Sciatic nerve (tissue), 2 donors: ENCODE data around the gene GPR171. TPM values are rescaled to one million over a fixed set of nuclear protein-coding genes. Genes with fewer than 3 reads are reported as not detected.

Experiments used
- ATAC-seq: fragments of 200-7000 bp; cut with Tn5 transposase; one replicate; pipeline ENCODE4 v1.9.1; 2020; ENCODE audit warnings: mild to moderate bottlenecking, moderate library complexity
- DNase-seq: peaks from one replicate; pipeline ENCODE4 v3.0.0-alpha.2; 2020; ENCODE audit warnings: low spot score
- intact Hi-C: fragments of 100-400 bp; cut with DNase I; formaldehyde crosslinking; loops from one replicate; pipeline ENCODE4 v1.14.2; 2022
- total RNA-seq: library from RNA; stranded (reverse); fragmentation: NEBNext Ultra II Directional; extraction: Animal tissue kit (Norgen Biotek cat#: 25700); gene quantifications from one replicate; pipeline ENCODE4 v1.2.1, GENCODE V29; 2021
- donor health status: DM: no; HTN: no; CAD: no.
- donor health status: DM: no; HTN: no; CAD: no.

The GPR171 gene
- total RNA-seq, 1 donor from 2014 or later = 1.6 TPM

GRCh38 chr3:151152455-151153079, 50.4 kb downstream of the GPR171 start:
- DNase-seq = no peak
- ATAC-seq = no peak
- intact Hi-C loops = no loop called here

Other genes starting within 250 kb of the GPR171 start
- not detected for gene CLRN1, start 230.5 kb downstream of the GPR171 start, total RNA-seq
- 4.8 TPM for gene MED12L, start 117.6 kb downstream of the GPR171 start, total RNA-seq
- gene P2RY14, start 75.3 kb upstream of the GPR171 start, total RNA-seq = 8.9 TPM
- gene GPR87, start 113.6 kb upstream of the GPR171 start, total RNA-seq = not detected
- gene P2RY13, start 126.3 kb upstream of the GPR171 start, total RNA-seq = 3.7 TPM
- 27.1 TPM for gene P2RY12, start 181.5 kb upstream of the GPR171 start, total RNA-seq